Ishikawa (cell line): Measurements from ENCODE around the gene NFIX.

Source experiments
- CEBPB ChIP-seq: IDR thresholded peaks from 2 replicates; pipeline ENCODE4 v1.6.1; 2012
- EGR1 ChIP-seq: IDR thresholded peaks from 2 replicates; pipeline ENCODE4 v1.6.1; 2012
- EP300 ChIP-seq: IDR thresholded peaks from 2 replicates; pipeline ENCODE4 v1.6.1; 2012; ENCODE audit warnings: borderline replicate concordance
- MAX ChIP-seq: IDR thresholded peaks from 2 replicates; pipeline ENCODE4 v1.6.1; 2012
- RAD21 ChIP-seq: IDR thresholded peaks from 2 replicates; pipeline ENCODE4 v1.6.1; 2012; ENCODE audit warnings: low read depth
- TAF1 ChIP-seq: IDR thresholded peaks from 2 replicates; pipeline ENCODE4 v1.6.1; 2012; ENCODE audit warnings: low read depth, mild to moderate bottlenecking
- YY1 ChIP-seq: IDR thresholded peaks from 2 replicates; pipeline ENCODE4 v1.6.1; 2012; ENCODE audit warnings: low read depth

- TF ChIP-seq EP300 (no peak), CEBPB (no peak), MAX (no peak), YY1 (no peak), TAF1 (no peak), RAD21 (no peak), EGR1 (no peak)
These were observed 7.8 kb downstream of the NFIX start for GRCh38 chr19:13003081-13003480.
